GM18951 (cell line): ENCODE results near the gene FADS1.
A peak's percentile ranks its signal among the peaks of the same experiment; 100 is the strongest.

ENCODE experiments used
- POLR2A ChIP-seq: IDR thresholded peaks from 4 replicates; pipeline ENCODE4 v1.6.1; 2011; ENCODE audit warnings: mild to moderate bottlenecking; ENCODE audit not compliant: insufficient read length, insufficient read depth; ENCODE audit errors: extremely low read depth
- in situ Hi-C: fragments of 300-500 bp; cut with MboI; formaldehyde crosslinking; loops from one replicate; pipeline ENCODE4 v1.12.0; 2022; ENCODE audit warnings: low sequenced_read_pairs, mixed read lengths, inconsistent platforms; ENCODE audit not compliant: unreplicated experiment

Gene FADS1

GRCh38 chr11:61838921-61839320, 22.1 kb upstream of the FADS1 start:
- in situ Hi-C loops: no loop called here
- TF ChIP-seq POLR2A: no peak

DNA sequence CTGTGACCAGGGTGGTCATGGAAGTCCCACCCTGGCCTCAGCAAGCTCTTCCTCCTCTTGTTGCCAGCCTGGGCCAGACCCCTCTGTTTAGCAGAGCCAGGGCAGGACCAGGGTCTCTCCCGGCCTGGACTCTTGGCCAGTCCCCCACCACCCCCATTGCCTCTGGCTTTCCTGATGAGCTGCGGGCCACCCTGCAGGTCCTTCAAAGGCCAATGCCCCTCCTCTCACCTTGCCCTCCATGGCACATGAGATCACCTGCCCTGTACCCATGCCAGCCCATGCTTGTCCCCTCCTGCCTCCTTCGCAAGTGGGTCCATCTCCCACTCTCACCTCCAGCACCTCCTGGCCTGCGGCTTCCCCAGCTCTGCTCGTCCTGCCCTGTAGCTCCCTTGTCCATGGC, 21.7 kb upstream of the FADS1 start:
- in situ Hi-C loops: no loop called here
- peak; percentile 24 for TF ChIP-seq POLR2A

DNA sequence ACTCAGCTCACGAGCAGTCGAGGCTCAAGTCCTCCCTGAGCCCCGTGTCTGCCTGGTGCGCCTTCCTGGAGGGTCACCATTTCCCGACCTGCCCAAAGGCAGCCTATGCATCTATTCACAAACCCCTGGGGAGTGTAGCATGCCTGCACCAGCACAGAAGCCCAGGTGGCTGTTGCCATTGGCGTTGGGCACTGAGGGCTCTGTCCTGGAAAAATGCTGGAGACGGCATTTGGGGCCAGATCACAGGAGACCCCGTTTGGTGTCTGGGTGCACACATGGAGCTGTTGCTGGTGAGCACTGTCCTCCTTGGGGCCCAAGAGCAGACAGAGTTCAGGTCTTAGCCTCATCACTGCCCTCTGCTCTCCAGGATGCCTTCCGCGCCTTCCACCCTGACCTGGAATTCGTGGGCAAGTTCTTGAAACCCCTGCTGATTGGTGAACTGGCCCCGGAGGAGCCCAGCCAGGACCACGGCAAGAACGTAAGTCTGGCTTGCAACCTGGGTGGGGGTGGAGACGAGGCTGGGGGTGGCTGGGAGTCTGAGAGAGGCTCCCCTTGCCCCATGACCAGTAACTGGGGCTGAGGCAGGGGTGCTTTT, 20.7 kb upstream of the FADS1 start:
- no peak for TF ChIP-seq POLR2A
- in situ Hi-C loops: no loop called here

- no peak for TF ChIP-seq POLR2A
- in situ Hi-C loops: no loop called here
Observed at GRCh38 chr11:61836193-61836592, 19.4 kb upstream of the FADS1 start.

DNA sequence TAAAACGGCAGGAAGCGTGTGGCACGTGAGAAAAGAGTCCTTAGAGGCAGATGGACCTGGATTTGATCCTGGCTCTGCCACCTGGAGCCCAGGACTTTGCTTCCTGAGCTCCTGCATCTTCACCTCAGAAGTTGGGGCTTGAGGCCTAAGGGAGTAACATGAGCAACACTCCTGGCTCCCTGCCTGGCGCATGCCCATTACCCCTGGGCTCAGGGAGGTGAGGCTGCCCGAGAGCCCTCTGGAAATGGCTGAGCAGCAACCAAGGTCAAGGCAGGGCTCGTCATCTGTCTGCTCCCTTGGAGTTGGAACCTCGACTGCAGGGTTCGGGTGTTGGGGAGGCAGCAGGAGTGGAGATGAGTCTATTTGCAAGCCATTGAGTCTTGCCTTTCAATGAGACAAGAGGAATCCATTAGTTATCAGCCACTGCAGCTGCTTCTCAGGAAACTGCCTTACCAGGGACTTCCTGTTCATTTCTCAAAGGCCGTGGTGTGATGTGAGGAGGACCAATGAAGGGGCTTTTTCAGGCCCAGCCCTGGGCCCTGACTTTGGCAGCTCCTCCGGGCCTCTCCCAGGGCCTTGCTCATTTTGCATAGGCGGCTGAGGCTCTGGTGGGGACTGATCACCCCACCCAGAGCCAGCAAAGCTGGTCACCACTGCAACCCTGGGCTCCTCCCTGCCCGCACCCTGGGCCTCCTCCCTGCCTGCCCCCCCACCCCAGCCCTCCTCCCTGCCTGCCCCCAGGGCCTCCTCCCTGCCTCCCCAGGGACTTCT, 17.7 kb upstream of the FADS1 start:
- TF ChIP-seq POLR2A: peak; percentile 73
- in situ Hi-C loops: no loop called here

- in situ Hi-C loops: no loop called here
- TF ChIP-seq POLR2A: no peak
Observed at GRCh38 chr11:61833926-61834277, 17.1 kb upstream of the FADS1 start.

DNA sequence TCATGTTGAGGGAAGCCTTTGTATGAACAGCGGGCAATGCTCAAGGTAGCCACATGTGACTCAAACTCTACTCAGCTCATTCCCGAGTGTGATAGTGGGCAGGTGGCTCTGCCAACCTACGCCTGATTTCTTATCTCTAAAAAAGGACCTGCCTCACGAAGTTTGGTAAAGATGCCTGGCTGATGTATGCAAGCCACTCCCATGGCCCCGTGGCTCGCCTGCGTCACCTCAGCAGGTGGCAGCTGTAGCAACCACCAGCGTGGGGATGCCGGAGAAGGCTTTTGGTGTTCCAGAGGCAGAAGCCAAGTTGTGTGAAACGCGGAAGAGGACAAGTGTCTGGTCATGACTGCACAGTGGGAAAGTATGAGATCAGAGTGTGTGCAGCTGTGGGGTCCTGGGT, 16.7 kb upstream of the FADS1 start:
- TF ChIP-seq POLR2A: no peak

GRCh38 chr11:61832754-61833153, 16.0 kb upstream of the FADS1 start:
- no peak for TF ChIP-seq POLR2A
- in situ Hi-C loops: no loop called here

More for the DNA sequence above, 16.7 kb upstream of the FADS1 start:
- in situ Hi-C loops: no loop called here

GRCh38 chr11:61832207-61832606, 15.4 kb upstream of the FADS1 start:
- in situ Hi-C loops: no loop called here
- TF ChIP-seq POLR2A: no peak

DNA sequence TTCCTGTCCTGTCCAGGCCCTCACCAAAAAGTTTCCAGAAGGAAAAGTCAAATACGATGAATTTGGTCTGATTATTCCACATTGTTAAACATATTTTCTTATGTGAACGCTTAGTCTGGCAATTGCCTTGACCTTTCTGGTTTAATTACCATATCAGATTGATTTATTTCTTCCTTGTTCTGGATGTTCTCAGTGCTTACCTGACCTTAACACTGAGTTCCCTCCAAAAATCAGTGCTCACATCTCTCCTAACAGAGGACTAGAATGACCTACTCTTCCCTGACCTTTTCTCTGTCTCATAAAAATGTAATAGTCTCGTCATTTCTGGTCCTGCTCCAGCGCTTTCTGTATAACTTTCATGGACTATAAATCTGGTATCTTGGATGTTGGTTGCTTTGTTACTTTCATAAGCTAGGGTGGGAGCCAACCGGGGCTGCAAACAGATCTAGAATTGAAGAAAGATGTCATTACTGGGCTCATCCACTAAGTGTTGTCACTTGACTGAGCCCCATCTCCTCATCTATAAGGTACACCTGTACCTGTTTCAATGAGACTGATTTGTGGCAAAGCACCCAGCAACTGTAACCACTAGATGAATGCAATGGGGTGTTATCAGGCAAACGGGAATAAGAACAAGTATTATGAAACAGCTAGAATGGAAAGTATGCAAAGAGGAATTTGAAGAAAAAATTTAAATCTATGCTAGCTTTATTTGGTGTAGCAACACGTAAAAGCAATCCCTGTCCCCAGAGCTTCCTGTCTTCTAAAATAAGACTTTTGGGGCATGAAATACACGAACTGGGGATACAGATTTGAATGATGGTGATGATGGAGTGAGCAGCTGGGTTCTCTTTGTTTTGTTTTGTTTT, 13.7 kb upstream of the FADS1 start:
- TF ChIP-seq POLR2A: no peak
- in situ Hi-C loops: no loop called here

- no peak for TF ChIP-seq POLR2A
- in situ Hi-C loops: no loop called here
Observed at GRCh38 chr11:61829806-61830205, 13.0 kb upstream of the FADS1 start.

DNA sequence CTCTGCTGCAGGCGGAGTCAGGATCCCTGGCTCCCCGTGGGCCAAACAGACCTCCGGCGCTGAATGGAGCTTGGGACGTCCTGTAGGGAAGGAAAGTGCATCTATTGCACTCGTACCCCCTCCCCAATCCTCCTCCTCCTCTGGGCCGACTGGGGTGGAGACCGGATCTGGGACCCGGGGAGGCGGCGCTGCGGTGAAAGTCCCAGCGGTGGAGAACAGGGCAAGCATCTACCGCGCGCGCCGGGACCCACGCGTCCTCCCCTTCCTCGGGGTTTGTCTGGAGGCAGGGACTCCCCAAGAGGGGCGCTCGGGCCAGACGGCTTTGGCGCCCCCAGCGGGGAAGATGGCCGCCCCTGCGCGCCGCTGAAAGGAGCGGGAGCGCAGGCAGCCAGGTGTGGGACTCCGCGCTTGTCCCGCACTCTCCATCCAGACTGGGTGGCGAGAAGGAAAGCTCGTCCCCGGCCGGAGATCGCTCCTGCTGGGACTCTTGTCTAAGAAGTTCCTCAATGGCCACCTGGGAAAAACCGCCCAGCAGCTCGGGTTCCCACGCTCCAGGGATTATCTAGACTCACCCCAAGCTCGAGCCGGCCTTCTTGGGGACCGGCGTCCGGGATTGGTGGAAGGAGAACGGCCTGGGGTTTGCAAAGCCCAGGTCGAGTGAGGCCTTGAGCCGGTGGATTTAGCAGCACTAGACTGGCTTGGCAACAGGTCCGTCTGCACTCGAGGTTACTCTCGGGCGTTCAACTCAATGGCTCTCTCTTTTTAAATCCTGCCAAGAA, 12.0 kb upstream of the FADS1 start:
- in situ Hi-C loops: no loop called here

DNA sequence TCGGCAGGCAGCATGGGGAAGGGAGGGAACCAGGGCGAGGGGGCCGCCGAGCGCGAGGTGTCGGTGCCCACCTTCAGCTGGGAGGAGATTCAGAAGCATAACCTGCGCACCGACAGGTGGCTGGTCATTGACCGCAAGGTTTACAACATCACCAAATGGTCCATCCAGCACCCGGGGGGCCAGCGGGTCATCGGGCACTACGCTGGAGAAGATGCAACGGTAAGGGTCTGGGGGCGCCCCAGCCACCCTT, 11.5 kb upstream of the FADS1 start:
- TF ChIP-seq POLR2A: no peak
- in situ Hi-C loops: no loop called here

More for the DNA sequence above, 12.0 kb upstream of the FADS1 start:
- peak; percentile 53 for TF ChIP-seq POLR2A
